GM10248 (cell line): ENCODE data around the gene CDH23.

Source experiments
- CTCF ChIA-PET: fragments of 300-600 bp; sonication (Branson Sonifier 250); formaldehyde crosslinking; extraction: SDS; loops from one replicate; lab custom pipeline; 2021; ENCODE audit warnings: antibody characterized with exemption; lab: Yijun Ruan, JAX
- POLR2A ChIA-PET: fragments of 350-650 bp; sonication (Branson Sonifier 250); formaldehyde crosslinking; extraction: SDS; loops from one replicate; lab custom pipeline; 2020; ENCODE audit warnings: antibody characterized with exemption; lab: Yijun Ruan, JAX
- DNase-seq: peaks from one replicate; pipeline ENCODE4 v3.0.0; 2012; ENCODE audit errors: extremely low spot score
- TF ChIP-seq, protein P1 (sequence below): IDR thresholded peaks from 2 replicates; pipeline ENCODE4 v1.5.1; 2012; ENCODE audit warnings: mild to moderate bottlenecking, low read depth; ENCODE audit errors: extremely low read depth, missing control alignments, control extremely low read depth

CDH23 gene

DNA sequence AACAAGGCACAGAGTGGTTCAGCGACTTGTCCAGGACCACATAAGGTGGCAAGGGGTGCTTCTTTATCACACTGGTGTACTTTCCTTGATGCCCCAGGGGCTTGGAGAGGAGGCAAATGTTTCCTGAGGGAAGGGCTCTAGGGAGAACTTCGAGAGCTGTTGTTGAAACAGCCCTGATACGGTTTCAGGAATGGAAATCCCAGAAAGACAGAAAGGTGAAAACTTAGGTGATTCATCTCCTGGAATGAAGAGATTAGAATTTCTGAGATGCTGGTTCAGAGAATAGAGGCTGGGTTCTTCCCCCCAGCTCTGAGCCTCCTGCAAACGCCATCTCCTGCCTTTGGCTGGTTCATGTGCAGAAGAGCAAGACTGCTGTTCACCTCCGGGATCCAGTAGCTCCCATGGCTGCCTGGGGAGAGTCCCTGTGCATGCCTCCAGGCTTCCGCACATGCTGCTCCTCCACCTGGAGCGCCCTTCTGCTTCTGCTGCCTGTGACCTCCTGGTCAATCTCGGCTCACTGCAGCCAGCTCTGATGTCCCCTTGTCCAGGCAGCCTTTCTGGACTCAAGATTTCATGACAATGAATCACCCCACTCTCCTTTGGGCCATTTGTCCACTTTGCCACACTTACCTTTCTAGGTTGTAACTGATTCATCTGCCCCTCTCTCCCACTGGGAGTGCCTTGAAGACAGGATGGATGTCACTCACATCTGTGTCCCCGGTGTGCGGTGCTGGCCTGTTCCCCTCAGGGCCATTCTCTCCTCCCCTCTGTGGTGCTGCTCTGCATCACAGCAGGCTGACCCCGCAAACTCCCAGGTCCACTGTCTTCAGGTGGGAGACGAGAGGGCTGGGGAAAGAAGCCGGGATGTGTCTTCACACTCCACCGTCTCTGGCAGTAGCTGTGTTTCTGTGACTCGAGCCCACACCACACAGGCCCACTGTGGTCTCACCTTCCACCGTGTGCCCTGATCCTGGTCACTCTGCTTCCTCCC, 3.6 kb upstream of the CDH23 start:
- TF ChIP-seq, protein P1, sequence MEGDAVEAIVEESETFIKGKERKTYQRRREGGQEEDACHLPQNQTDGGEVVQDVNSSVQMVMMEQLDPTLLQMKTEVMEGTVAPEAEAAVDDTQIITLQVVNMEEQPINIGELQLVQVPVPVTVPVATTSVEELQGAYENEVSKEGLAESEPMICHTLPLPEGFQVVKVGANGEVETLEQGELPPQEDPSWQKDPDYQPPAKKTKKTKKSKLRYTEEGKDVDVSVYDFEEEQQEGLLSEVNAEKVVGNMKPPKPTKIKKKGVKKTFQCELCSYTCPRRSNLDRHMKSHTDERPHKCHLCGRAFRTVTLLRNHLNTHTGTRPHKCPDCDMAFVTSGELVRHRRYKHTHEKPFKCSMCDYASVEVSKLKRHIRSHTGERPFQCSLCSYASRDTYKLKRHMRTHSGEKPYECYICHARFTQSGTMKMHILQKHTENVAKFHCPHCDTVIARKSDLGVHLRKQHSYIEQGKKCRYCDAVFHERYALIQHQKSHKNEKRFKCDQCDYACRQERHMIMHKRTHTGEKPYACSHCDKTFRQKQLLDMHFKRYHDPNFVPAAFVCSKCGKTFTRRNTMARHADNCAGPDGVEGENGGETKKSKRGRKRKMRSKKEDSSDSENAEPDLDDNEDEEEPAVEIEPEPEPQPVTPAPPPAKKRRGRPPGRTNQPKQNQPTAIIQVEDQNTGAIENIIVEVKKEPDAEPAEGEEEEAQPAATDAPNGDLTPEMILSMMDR, result no peak
- CTCF ChIA-PET, result interaction anchor here (1.5 to 2.7 kb wide), 3 partner anchors 9 to 230 kb away, joined by 3 to 10 read pairs (median 5); no protein-coding TSS in a partner anchor
- POLR2A ChIA-PET, result no interaction called here
- no peak for DNase-seq

- CTCF ChIA-PET, result interaction anchor here (1.9 to 2.7 kb wide), 2 partner anchors 10 to 16 kb away, joined by 5 to 10 read pairs; no protein-coding TSS in a partner anchor
- DNase-seq, result no peak
- TF ChIP-seq, protein P1, result no peak
- POLR2A ChIA-PET, result no interaction called here
These were observed 2.8 kb upstream of the CDH23 start for GRCh38 chr10:71393841-71394475.

GRCh38 chr10:71394926-71395562, 1.7 kb upstream of the CDH23 start:
- ChIA-PET CTCF (interaction anchor here (1.0 to 3.3 kb wide), 4 partner anchors 8 to 23 kb away, joined by 3 to 10 read pairs (median 4); no protein-coding TSS in a partner anchor), POLR2A (no interaction called here)
- TF ChIP-seq, protein P1, result no peak
- no peak for DNase-seq

DNA sequence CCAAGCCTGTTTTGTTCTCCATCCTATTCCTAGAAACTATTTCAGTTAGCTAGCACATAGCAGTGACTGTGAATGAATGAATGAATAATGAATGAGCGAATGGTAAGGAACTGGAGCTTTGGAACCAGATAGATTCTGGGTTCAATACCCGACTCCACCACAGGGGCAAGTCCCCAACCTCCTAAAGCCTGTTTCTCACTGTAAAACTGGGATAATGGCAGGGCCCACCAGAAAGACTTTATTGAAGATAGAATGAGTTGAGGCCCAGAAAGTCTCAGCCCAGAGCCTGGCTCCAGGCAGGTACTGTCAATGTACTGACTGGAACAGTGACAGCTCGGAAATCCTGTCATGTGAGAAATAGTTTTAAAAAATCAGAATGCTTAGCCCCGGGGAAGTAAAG, 1.1 kb upstream of the CDH23 start:
- CTCF ChIA-PET, result interaction anchor here (1.0 to 3.3 kb wide), 4 partner anchors 9 to 22 kb away, joined by 3 to 10 read pairs (median 4); no protein-coding TSS in a partner anchor
- TF ChIP-seq, protein P1, result no peak
- no peak for DNase-seq
- POLR2A ChIA-PET, result no interaction called here

- DNase-seq, result peak; percentile 56
- CTCF ChIA-PET, result interaction anchor here (1.0 to 3.3 kb wide), 6 partner anchors 9 to 174 kb away, joined by 3 to 13 read pairs (median 4); no protein-coding TSS in a partner anchor
These were observed 523 bp upstream of the CDH23 start for GRCh38 chr10:71396084-71396710.

More at GRCh38 chr10:71396084-71396710, 523 bp upstream of the CDH23 start:
- POLR2A ChIA-PET, result no interaction called here
- TF ChIP-seq, protein P1, result peak; percentile 33
